ENCODE data around the gene RBBP5.

RBBP5 gene

GRCh38 chr1:205073511-205073910 is 48.3 kb downstream of the RBBP5 start:
- Mint-ChIP-seq H3K27me3 (no peaks in the 10 kb centered on the region), H3K4me1 (ENCODE audit: low read depth) (no peaks in the 10 kb centered on the region), H3K27ac (no peak overlapping the region), H3K9me3 (no peaks in the 10 kb centered on the region), H3K4me3 (no peak overlapping the region), H3K36me3 (ENCODE audit: low read depth) (no peaks in the 10 kb centered on the region)
- DNase-seq, result no peak

- no peak overlapping the region for H3K27ac Mint-ChIP-seq
- no peaks in the 10 kb centered on the region for H3K27me3 Mint-ChIP-seq
- DNase-seq, result no peak
- H3K9me3 Mint-ChIP-seq, result no peaks in the 10 kb centered on the region
- H3K4me3 Mint-ChIP-seq, result no peak overlapping the region
- H3K36me3 Mint-ChIP-seq (ENCODE audit: low read depth), result no peaks in the 10 kb centered on the region
- no peaks in the 10 kb centered on the region for H3K4me1 Mint-ChIP-seq (ENCODE audit: low read depth)
Measured at GRCh38 chr1:205072881-205073280, 48.9 kb downstream of the RBBP5 start.

GRCh38 chr1:205072286-205072685 is 49.5 kb downstream of the RBBP5 start:
- Mint-ChIP-seq H3K9me3 (no peaks in the 10 kb centered on the region), H3K27ac (no peak overlapping the region), H3K4me1 (ENCODE audit: low read depth) (no peaks in the 10 kb centered on the region), H3K4me3 (no peak overlapping the region), H3K27me3 (no peaks in the 10 kb centered on the region), H3K36me3 (ENCODE audit: low read depth) (no peaks in the 10 kb centered on the region)
- DNase-seq, result peak; percentile 8

- DNase-seq, result peak; percentile 0
- Mint-ChIP-seq H3K27me3 (no peaks in the 10 kb centered on the region), H3K9me3 (no peaks in the 10 kb centered on the region), H3K4me1 (ENCODE audit: low read depth) (no peaks in the 10 kb centered on the region), H3K36me3 (ENCODE audit: low read depth) (no peaks in the 10 kb centered on the region), H3K27ac (no peak overlapping the region), H3K4me3 (no peak overlapping the region)
Measured at GRCh38 chr1:205071801-205072200, 50.0 kb downstream of the RBBP5 start.

- no peak for DNase-seq
- Mint-ChIP-seq H3K4me1 (ENCODE audit: low read depth) (no peaks in the 10 kb centered on the region), H3K27ac (no peak overlapping the region), H3K36me3 (ENCODE audit: low read depth) (no peaks in the 10 kb centered on the region), H3K27me3 (no peaks in the 10 kb centered on the region), H3K4me3 (no peak overlapping the region), H3K9me3 (no peaks in the 10 kb centered on the region)
Measured at GRCh38 chr1:205071028-205071409, 50.8 kb downstream of the RBBP5 start.

GRCh38 chr1:205069371-205070125 is 52.2 kb downstream of the RBBP5 start:
- DNase-seq, result peak; percentile 11
- Mint-ChIP-seq H3K27ac (no peak overlapping the region), H3K4me1 (ENCODE audit: low read depth) (no peaks in the 10 kb centered on the region), H3K27me3 (no peaks in the 10 kb centered on the region), H3K36me3 (ENCODE audit: low read depth) (no peaks in the 10 kb centered on the region), H3K9me3 (no peaks in the 10 kb centered on the region), H3K4me3 (no peak overlapping the region)

GRCh38 chr1:205068457-205069040 is 53.2 kb downstream of the RBBP5 start:
- Mint-ChIP-seq H3K36me3 (ENCODE audit: low read depth) (no peaks in the 10 kb centered on the region), H3K27ac (no peak overlapping the region), H3K27me3 (no peaks in the 10 kb centered on the region), H3K4me1 (ENCODE audit: low read depth) (no peaks in the 10 kb centered on the region), H3K4me3 (no peak overlapping the region), H3K9me3 (no peaks in the 10 kb centered on the region)
- DNase-seq, result no peak

- no peak overlapping the region for H3K27ac Mint-ChIP-seq
- H3K36me3 Mint-ChIP-seq (ENCODE audit: low read depth), result no peaks in the 10 kb centered on the region
- no peak for DNase-seq
- H3K4me1 Mint-ChIP-seq (ENCODE audit: low read depth), result no peaks in the 10 kb centered on the region
- no peak overlapping the region for H3K4me3 Mint-ChIP-seq
- no peaks in the 10 kb centered on the region for H3K27me3 Mint-ChIP-seq
- H3K9me3 Mint-ChIP-seq, result no peaks in the 10 kb centered on the region
Measured at GRCh38 chr1:205068001-205068400, 53.8 kb downstream of the RBBP5 start.

GRCh38 chr1:205067031-205067430 is 54.7 kb downstream of the RBBP5 start:
- Mint-ChIP-seq H3K27me3 (no peaks in the 10 kb centered on the region), H3K4me1 (ENCODE audit: low read depth) (no peaks in the 10 kb centered on the region), H3K27ac (no peak overlapping the region), H3K9me3 (no peaks in the 10 kb centered on the region), H3K36me3 (ENCODE audit: low read depth) (no peaks in the 10 kb centered on the region), H3K4me3 (no peak overlapping the region)
- no peak for DNase-seq

GRCh38 chr1:205066141-205066818 is 55.5 kb downstream of the RBBP5 start:
- Mint-ChIP-seq H3K27ac (no peak overlapping the region), H3K4me1 (ENCODE audit: low read depth) (no peaks in the 10 kb centered on the region), H3K36me3 (ENCODE audit: low read depth) (no peaks in the 10 kb centered on the region), H3K9me3 (no peaks in the 10 kb centered on the region), H3K4me3 (no peak overlapping the region), H3K27me3 (no peaks in the 10 kb centered on the region)
- no peak for DNase-seq

- no peak overlapping the region for H3K27ac Mint-ChIP-seq
- no peaks in the 10 kb centered on the region for H3K36me3 Mint-ChIP-seq (ENCODE audit: low read depth)
- no peak overlapping the region for H3K4me3 Mint-ChIP-seq
- no peaks in the 10 kb centered on the region for H3K27me3 Mint-ChIP-seq
- no peaks in the 10 kb centered on the region for H3K9me3 Mint-ChIP-seq
- DNase-seq, result no peak
- no peaks in the 10 kb centered on the region for H3K4me1 Mint-ChIP-seq (ENCODE audit: low read depth)
Measured at GRCh38 chr1:205065666-205066065, 56.1 kb downstream of the RBBP5 start.

- no peaks in the 10 kb centered on the region for H3K9me3 Mint-ChIP-seq
- no peaks in the 10 kb centered on the region for H3K36me3 Mint-ChIP-seq (ENCODE audit: low read depth)
- H3K27ac Mint-ChIP-seq, result no peak overlapping the region
- H3K4me3 Mint-ChIP-seq, result no peak overlapping the region
- no peaks in the 10 kb centered on the region for H3K27me3 Mint-ChIP-seq
- no peaks in the 10 kb centered on the region for H3K4me1 Mint-ChIP-seq (ENCODE audit: low read depth)
- no peak for DNase-seq
Measured at GRCh38 chr1:205064741-205065316, 56.9 kb downstream of the RBBP5 start.

- no peak overlapping the region for H3K27ac Mint-ChIP-seq
- no peaks in the 10 kb centered on the region for H3K4me1 Mint-ChIP-seq (ENCODE audit: low read depth)
- H3K4me3 Mint-ChIP-seq, result no peak overlapping the region
- H3K9me3 Mint-ChIP-seq, result no peaks in the 10 kb centered on the region
- H3K27me3 Mint-ChIP-seq, result no peaks in the 10 kb centered on the region
- H3K36me3 Mint-ChIP-seq (ENCODE audit: low read depth), result no peaks in the 10 kb centered on the region
- no peak for DNase-seq
Measured at GRCh38 chr1:205064301-205064700, 57.5 kb downstream of the RBBP5 start.

GRCh38 chr1:205062895-205063294 is 58.9 kb downstream of the RBBP5 start:
- no peak for DNase-seq
- H3K4me1 Mint-ChIP-seq (ENCODE audit: low read depth), result no peaks in the 10 kb centered on the region
- no peaks in the 10 kb centered on the region for H3K36me3 Mint-ChIP-seq (ENCODE audit: low read depth)
- H3K4me3 Mint-ChIP-seq, result no peak overlapping the region
- H3K27me3 Mint-ChIP-seq, result no peaks in the 10 kb centered on the region
- no peaks in the 10 kb centered on the region for H3K9me3 Mint-ChIP-seq
- no peak overlapping the region for H3K27ac Mint-ChIP-seq

- no peak overlapping the region for H3K4me3 Mint-ChIP-seq
- H3K27me3 Mint-ChIP-seq, result no peaks in the 10 kb centered on the region
- no peaks in the 10 kb centered on the region for H3K4me1 Mint-ChIP-seq (ENCODE audit: low read depth)
- no peak for DNase-seq
- H3K27ac Mint-ChIP-seq, result no peak overlapping the region
- no peaks in the 10 kb centered on the region for H3K36me3 Mint-ChIP-seq (ENCODE audit: low read depth)
- H3K9me3 Mint-ChIP-seq, result no peaks in the 10 kb centered on the region
Measured at GRCh38 chr1:205062319-205062718, 59.5 kb downstream of the RBBP5 start.

Measured in activated T-cell treated with anti-CD3 and anti-CD28 coated beads, Interleukin-2, amount 50 U/mL, for 24 hours (primary cell).